GM18858 (cell line): ENCODE data around the gene CHST5.

Source experiments
- ATAC-seq: cut with Tn5 transposase; IDR thresholded peaks from one replicate; pipeline ENCODE4 v1.9.1; 2021; ENCODE audit not compliant: unreplicated experiment

Gene CHST5

DNA sequence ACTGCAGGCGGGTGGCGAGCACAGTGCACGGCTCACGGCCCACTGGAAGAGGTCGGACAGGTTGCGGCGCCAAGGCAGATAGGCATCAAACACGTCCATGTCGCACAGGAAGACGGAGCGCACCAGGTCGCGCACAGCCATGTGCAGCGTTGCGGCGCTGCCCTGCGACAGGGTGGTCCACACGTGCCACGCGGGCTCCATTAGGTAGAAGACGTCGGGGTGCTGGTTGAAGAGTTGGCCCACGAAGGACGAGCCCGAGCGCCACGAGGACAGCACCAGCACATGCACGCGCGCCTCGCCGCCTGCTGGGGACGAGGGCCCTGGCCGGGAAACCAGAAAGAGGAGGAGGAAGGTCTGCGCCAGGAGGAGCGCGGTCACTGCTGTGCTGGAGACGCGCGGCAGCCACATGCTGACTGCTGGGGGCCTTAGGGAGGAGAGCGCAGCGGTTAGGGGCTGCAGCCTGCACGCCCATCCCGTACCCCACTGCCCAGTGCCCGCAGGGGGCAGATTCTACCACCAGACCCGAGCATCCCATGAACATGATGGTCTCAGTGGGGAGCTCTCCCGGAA is 56.4 kb downstream of the CHST5 start:
- ATAC-seq: no peak
